COLO668 (cell line): ENCODE data around the gene DPF3.

Experiments
- DNase-seq: peaks from one replicate; lab custom pipeline; 2025; ENCODE audit not compliant: unreplicated experiment; lab: John Stamatoyannopoulos, UW

DPF3 gene

GRCh38 chr14:72652179-72652578 is 241.7 kb downstream of the DPF3 start:
- no peak for DNase-seq

- no peak for DNase-seq
These were observed 242.2 kb downstream of the DPF3 start for GRCh38 chr14:72651714-72652113.

- DNase-seq = no peak
These were observed 242.8 kb downstream of the DPF3 start for GRCh38 chr14:72651081-72651480.

GRCh38 chr14:72649603-72650227 is 244.2 kb downstream of the DPF3 start:
- DNase-seq = no peak

GRCh38 chr14:72647782-72648181 is 246.1 kb downstream of the DPF3 start:
- no peak for DNase-seq

- no peak for DNase-seq
These were observed 246.9 kb downstream of the DPF3 start for GRCh38 chr14:72646861-72647528.

GRCh38 chr14:72645706-72646105 is 248.2 kb downstream of the DPF3 start:
- DNase-seq = no peak

- DNase-seq = no peak
These were observed 249.0 kb downstream of the DPF3 start for GRCh38 chr14:72644758-72645489.

GRCh38 chr14:72644038-72644437 is 249.9 kb downstream of the DPF3 start:
- no peak for DNase-seq

GRCh38 chr14:72643317-72643801 is 250.5 kb downstream of the DPF3 start:
- DNase-seq = no peak

- no peak for DNase-seq
These were observed 252.9 kb downstream of the DPF3 start for GRCh38 chr14:72640911-72641485.

GRCh38 chr14:72638021-72638420 is 255.9 kb downstream of the DPF3 start:
- no peak for DNase-seq

GRCh38 chr14:72636871-72637270 is 257.0 kb downstream of the DPF3 start:
- no peak for DNase-seq

GRCh38 chr14:72636094-72636493 is 257.8 kb downstream of the DPF3 start:
- DNase-seq = no peak

- no peak for DNase-seq
These were observed 258.9 kb downstream of the DPF3 start for GRCh38 chr14:72634691-72635616.

- no peak for DNase-seq
These were observed 260.4 kb downstream of the DPF3 start for GRCh38 chr14:72633551-72633950.

GRCh38 chr14:72632727-72633126 is 261.2 kb downstream of the DPF3 start:
- no peak for DNase-seq

- no peak for DNase-seq
These were observed 262.5 kb downstream of the DPF3 start for GRCh38 chr14:72631401-72631800.

GRCh38 chr14:72630374-72630773 is 263.5 kb downstream of the DPF3 start:
- no peak for DNase-seq

GRCh38 chr14:72629534-72629933 is 264.4 kb downstream of the DPF3 start:
- no peak for DNase-seq

GRCh38 chr14:72625689-72626088 is 268.2 kb downstream of the DPF3 start:
- DNase-seq = no peak
